Suprapubic skin (tissue), 4 donors: ENCODE data around the gene COLEC11. TPM values are rescaled to one million over a fixed set of nuclear protein-coding genes. Genes with fewer than 3 reads are reported as not detected.

ENCODE experiments used
- DNase-seq, 2 donors: peaks; one replicate each; pipeline ENCODE4 v3.0.0-alpha.2; 2019; ENCODE audit warnings: low spot score in 2 of 2
- H3K27ac ChIP-seq: fragments of 200-600 bp; sonication (generic); one replicate; pipeline ENCODE4 v1.5.1; 2019
- H3K27me3 ChIP-seq: fragments of 200-600 bp; sonication (generic); one replicate; pipeline ENCODE4 v1.5.1; 2019
- H3K36me3 ChIP-seq: fragments of 200-600 bp; sonication (generic); one replicate; pipeline ENCODE4 v1.5.1; 2019
- H3K4me1 ChIP-seq: fragments of 200-600 bp; sonication (generic); one replicate; pipeline ENCODE4 v1.5.1; 2019
- H3K4me3 ChIP-seq: fragments of 200-600 bp; sonication (generic); one replicate; pipeline ENCODE4 v1.5.1; 2019; ENCODE audit warnings: mild to moderate bottlenecking
- H3K9me3 ChIP-seq: fragments of 200-600 bp; sonication (generic); one replicate; pipeline ENCODE4 v1.5.1; 2019
- EP300 ChIP-seq: sonication (generic); formaldehyde crosslinking; IDR thresholded peaks from one replicate; pipeline ENCODE4 v1.6.1; 2017; ENCODE audit warnings: antibody characterized with exemption
- POLR2A ChIP-seq, 2 donors: fragments of 450-650 bp; IDR thresholded peaks; one replicate each; pipeline ENCODE4 v1.6.1; 2017; ENCODE audit warnings: antibody characterized with exemption in 2 of 2, mild to moderate bottlenecking in 2 of 2, moderate library complexity in 2 of 2
- POLR2AphosphoS5 ChIP-seq, 3 donors: sonication (generic); formaldehyde crosslinking; IDR thresholded peaks; one replicate each; pipeline ENCODE4 v1.6.1; 2017; ENCODE audit warnings: antibody characterized with exemption in 3 of 3
- WGBS: methylation state at CpG from one replicate; pipeline ENCODE4 v1.1.5; 2018; 5-methylcytosine and 5-hydroxymethylcytosine counted together
- total RNA-seq, 4 donors: library from RNA; depleted of rRNA; stranded (reverse); fragments of >200 nt; gene quantifications; one replicate each; pipeline ENCODE4 v1.1.0, GENCODE V29; 2016
- TF ChIP-seq, protein P1 (sequence below), 2 donors: fragments of 200-600 bp in 1 of 2; fragments of 450-650 bp in 1 of 2; sonication (generic) in 1 of 2; IDR thresholded peaks; one replicate each; pipeline ENCODE4 v1.5.1; 2016 to 2019; ENCODE audit warnings: antibody characterized with exemption in 2 of 2, mild to moderate bottlenecking in 1 of 2, moderate library complexity in 1 of 2

Gene COLEC11
- total RNA-seq, 4 donors from 2014 or later = 0.39 to 0.68 TPM; not detected in 2

DNA sequence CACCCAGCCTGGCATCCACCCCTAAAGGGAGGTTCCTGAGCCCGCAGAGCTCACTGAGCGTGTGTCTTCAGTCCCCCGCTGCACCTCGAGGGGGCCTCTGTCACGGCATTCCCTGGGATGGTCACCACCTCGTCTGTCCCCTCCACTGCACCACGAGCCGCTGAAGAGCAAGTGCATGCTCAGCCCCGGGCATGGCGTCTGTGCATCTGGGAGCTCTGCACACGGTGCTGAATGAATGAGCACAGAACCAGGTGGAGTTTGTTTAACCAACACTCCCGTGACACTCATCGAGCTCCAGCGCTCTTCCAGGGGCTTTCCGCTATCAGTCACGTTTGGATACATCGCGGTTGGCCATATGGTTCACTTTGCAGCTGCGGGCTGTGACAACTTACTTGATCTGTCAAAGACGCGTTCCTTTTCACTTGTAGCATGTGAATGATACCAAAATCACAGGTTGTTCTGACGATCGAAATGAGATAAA is 72.3 kb downstream of the COLEC11 start:
- H3K27me3 ChIP-seq = peaks cover 5% of the 10 kb centered on the region
- 82% methylated on average over 14 of the region's 23 CpGs for WGBS
- H3K4me1 ChIP-seq = no peaks in the 10 kb centered on the region
- no peak overlapping the region for H3K4me3 ChIP-seq
- H3K9me3 ChIP-seq = no peaks in the 10 kb centered on the region
- TF ChIP-seq POLR2AphosphoS5 (IDR thresholded peaks at IDR 0.05) (no peak), EP300 (no peak), POLR2A (IDR thresholded peaks at IDR 0.05) (no peak)
- TF ChIP-seq, protein P1, sequence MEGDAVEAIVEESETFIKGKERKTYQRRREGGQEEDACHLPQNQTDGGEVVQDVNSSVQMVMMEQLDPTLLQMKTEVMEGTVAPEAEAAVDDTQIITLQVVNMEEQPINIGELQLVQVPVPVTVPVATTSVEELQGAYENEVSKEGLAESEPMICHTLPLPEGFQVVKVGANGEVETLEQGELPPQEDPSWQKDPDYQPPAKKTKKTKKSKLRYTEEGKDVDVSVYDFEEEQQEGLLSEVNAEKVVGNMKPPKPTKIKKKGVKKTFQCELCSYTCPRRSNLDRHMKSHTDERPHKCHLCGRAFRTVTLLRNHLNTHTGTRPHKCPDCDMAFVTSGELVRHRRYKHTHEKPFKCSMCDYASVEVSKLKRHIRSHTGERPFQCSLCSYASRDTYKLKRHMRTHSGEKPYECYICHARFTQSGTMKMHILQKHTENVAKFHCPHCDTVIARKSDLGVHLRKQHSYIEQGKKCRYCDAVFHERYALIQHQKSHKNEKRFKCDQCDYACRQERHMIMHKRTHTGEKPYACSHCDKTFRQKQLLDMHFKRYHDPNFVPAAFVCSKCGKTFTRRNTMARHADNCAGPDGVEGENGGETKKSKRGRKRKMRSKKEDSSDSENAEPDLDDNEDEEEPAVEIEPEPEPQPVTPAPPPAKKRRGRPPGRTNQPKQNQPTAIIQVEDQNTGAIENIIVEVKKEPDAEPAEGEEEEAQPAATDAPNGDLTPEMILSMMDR (IDR thresholded peaks at IDR 0.05) = no peak
- peak in 1 of 2 donors; percentile 66 for DNase-seq
- H3K36me3 ChIP-seq = no peaks in the 10 kb centered on the region
- H3K27ac ChIP-seq = no peak overlapping the region

DNA sequence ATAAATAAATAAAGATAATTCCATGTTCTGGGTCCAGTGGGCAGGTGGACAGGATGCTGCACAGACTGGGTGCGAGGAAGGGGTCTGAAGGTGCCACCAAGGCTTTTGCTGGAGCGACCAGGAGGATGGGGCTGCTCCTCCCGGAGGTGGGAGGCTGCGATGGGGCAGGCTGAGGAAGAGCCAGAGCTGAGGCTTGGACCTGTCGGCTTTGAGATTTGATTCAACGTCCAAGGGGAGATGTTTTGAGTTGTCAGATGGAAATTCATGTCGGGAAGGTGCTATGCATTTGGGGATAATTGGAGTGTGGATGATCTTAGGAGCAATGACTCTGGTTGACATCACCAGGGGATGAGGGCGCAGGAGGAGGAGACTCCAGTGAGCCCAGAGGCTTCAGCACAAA is 74.7 kb downstream of the COLEC11 start:
- DNase-seq = peak in 1 of 2 donors; percentile 28
- no peak for TF ChIP-seq POLR2AphosphoS5 (IDR thresholded peaks at IDR 0.05)
- TF ChIP-seq, protein P1 (IDR thresholded peaks at IDR 0.05) = no peak
- no peak for TF ChIP-seq EP300
- no peak for TF ChIP-seq POLR2A (IDR thresholded peaks at IDR 0.05)
- Histone ChIP-seq H3K27ac (no peak overlapping the region), H3K4me3 (no peak overlapping the region), H3K9me3 (no peaks in the 10 kb centered on the region), H3K36me3 (no peaks in the 10 kb centered on the region), H3K4me1 (peaks cover 5% of the 10 kb centered on the region), H3K27me3 (peaks cover 5% of the 10 kb centered on the region)
- WGBS = 77% methylated on average over 8 of the region's 8 CpGs

GRCh38 chr2:3670376-3670775 is 75.5 kb downstream of the COLEC11 start:
- H3K4me1 ChIP-seq = peaks cover 5% of the 10 kb centered on the region
- peak in 1 of 2 donors; percentile 70 for DNase-seq
- TF ChIP-seq POLR2A (IDR thresholded peaks at IDR 0.05) = no peak
- TF ChIP-seq EP300 = no peak
- TF ChIP-seq, protein P1 (IDR thresholded peaks at IDR 0.05) = no peak
- no peak for TF ChIP-seq POLR2AphosphoS5 (IDR thresholded peaks at IDR 0.05)
- H3K4me3 ChIP-seq = no peak overlapping the region
- 92% methylated on average over 15 of the region's 15 CpGs for WGBS
- H3K27me3 ChIP-seq = peaks cover 5% of the 10 kb centered on the region
- no peaks in the 10 kb centered on the region for H3K36me3 ChIP-seq
- no peak overlapping the region for H3K27ac ChIP-seq
- no peaks in the 10 kb centered on the region for H3K9me3 ChIP-seq

DNA sequence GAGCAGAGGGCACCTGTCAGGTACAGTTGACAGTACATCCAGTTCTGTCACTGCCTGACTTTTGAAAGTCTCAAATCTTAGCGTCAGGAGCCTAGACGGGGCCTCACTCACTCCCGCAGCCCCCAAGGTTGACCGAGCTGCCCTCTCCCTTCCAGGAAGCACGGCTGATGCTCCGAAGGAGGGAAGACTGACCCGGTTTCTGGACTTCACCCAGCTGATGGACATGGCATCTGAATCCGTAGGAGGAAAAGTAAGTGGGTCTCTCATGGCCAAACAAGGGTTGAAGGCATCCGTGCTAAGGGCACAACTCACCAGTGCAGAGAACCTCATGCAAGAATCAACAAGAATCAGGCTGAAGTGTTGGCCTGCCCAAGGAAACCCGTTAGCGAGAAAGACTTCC is 76.0 kb downstream of the COLEC11 start:
- peak in 1 of 2 donors; percentile 65 for DNase-seq
- WGBS = 82% methylated on average over 11 of the region's 11 CpGs
- no peaks in the 10 kb centered on the region for H3K9me3 ChIP-seq
- no peak overlapping the region for H3K4me3 ChIP-seq
- peaks cover 5% of the 10 kb centered on the region for H3K27me3 ChIP-seq
- TF ChIP-seq POLR2AphosphoS5 (IDR thresholded peaks at IDR 0.05) (no peak), EP300 (no peak), POLR2A (IDR thresholded peaks at IDR 0.05) (no peak)
- TF ChIP-seq, protein P1 (IDR thresholded peaks at IDR 0.05) = no peak
- no peaks in the 10 kb centered on the region for H3K36me3 ChIP-seq
- H3K27ac ChIP-seq = no peak overlapping the region
- H3K4me1 ChIP-seq = peaks cover 5% of the 10 kb centered on the region

DNA sequence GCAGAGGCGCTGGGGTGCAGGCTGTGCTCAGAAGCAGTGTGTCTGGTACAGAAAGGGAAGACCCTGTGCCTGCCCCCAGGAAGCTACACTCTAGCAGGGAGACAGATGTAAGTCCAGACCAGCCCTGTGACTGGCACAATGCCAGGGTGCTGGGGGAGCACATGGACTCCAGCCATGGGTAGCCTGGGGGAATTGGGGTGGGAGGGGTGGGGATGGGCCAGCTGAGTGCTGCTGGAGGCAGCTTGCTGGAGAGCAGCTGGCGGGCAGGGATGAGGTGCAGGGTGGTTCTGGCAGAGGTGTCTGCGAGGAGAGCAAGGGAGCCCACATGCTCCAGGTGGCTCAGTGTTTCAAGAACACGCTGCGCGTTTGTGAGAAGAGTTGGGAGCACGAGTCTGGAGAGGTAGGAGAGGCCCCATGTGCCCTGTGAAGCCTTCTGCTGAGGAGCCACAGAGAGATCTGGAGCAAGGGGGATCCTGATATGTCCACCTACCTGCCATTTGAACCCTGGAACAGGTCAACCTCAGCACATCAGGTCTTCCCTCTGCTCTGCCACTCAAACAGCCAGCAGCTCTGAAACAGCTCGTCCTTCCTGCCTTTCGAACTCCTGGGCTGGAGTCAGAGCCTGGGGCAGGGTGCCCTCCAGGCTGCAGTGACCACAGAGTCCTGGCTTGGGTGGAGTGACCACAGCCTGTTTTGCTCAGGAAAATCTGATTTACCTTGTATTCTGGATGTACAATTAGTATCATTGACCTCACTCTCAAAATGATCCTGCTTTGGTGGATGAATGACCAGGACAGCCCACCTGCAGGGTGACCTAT is 78.2 kb downstream of the COLEC11 start:
- 60% methylated on average over 8 of the region's 9 CpGs for WGBS
- peak in 1 of 2 donors; percentile 70 for DNase-seq
- Histone ChIP-seq H3K4me1 (peaks cover 5% of the 10 kb centered on the region), H3K27ac (no peak overlapping the region), H3K27me3 (peaks cover 6% of the 10 kb centered on the region), H3K9me3 (no peaks in the 10 kb centered on the region), H3K36me3 (no peaks in the 10 kb centered on the region), H3K4me3 (no peak overlapping the region)
- TF ChIP-seq, protein P1 (IDR thresholded peaks at IDR 0.05) = no peak
- TF ChIP-seq POLR2AphosphoS5 (IDR thresholded peaks at IDR 0.05) = no peak
